GM21723 (cell line): ENCODE results near the gene IFI27L1.

Experiments used
- ATAC-seq: cut with Tn5 transposase; IDR thresholded peaks from one replicate; pipeline ENCODE4 v1.9.1; 2021; ENCODE audit warnings: mild to moderate bottlenecking, moderate library complexity; ENCODE audit not compliant: unreplicated experiment

The IFI27L1 gene

DNA sequence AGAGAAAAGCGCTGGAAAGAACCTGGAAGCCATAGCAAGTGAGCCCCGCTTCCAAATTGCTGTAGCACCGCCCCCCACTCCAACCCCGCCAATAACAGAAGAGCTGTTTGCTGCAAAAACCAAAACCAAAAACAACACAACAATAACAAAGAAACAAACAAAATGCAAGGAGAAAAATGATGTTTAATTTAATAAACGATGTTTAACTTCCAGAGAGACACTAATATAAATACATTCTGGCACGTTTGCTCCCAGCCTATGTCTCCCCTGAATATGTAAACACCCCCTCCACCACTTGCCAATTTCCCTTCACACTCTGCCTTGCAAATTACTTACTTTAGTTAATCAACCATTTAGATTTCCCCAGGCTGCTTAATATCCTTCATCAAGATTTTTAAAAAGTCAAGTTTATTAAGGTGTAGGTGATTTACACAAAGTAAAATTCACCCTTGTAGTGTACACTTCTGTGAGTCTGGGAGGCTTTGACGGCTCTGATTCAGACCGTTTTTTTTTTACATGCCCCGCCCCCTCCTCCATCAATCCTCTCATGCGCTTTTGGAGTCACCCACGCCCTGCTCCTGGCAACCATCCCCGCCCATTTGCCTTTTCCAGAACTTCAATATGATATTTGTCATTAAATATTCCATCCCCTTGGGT is 48.8 kb downstream of the IFI27L1 start:
- no peak for ATAC-seq

DNA sequence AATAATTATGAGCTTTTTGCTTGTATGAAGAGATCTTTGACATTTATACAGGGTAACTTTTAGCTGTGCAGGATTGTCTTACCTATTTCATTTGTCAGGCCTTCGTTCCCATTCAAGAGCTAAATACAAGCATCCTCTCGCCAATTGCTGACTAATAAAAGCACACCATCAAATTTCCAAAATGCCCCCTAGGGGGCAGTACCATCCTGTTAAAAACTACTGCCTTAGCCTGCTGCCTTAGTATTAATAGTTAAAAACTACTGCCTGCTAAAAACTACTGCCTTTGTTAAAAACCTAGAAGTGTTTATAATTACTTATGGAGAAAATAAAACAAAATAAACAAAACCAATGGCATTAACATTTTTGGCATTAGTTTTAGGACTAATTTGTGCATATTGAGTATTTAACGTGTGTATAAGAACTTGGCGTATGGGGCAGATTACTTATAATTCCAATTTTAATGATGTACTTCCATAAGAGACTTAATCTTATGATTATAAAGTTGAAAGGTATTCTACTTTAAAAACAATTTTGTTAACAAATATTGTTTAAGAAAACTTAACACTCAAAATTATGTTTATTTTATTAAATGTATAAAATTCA is 51.3 kb downstream of the IFI27L1 start:
- peak; percentile 42 for ATAC-seq

DNA sequence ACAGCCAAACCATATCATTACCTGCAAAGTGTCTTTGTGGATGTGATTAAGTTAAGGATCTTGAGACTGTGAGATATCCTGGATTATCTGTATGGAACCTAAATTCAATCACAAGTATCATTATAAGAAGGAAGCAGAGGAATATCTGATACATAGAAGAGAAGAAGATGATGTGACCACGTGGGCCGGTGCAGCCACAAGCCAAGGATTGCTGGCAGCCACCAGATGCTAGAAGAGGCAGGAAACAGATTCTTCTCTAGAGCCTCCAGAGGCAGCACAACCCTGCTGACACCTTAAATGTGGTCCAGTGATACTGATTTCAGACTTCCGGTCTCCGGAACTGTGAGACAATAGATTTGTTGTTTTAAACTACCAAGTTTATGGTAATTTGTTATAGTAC is 54.4 kb downstream of the IFI27L1 start:
- no peak for ATAC-seq

DNA sequence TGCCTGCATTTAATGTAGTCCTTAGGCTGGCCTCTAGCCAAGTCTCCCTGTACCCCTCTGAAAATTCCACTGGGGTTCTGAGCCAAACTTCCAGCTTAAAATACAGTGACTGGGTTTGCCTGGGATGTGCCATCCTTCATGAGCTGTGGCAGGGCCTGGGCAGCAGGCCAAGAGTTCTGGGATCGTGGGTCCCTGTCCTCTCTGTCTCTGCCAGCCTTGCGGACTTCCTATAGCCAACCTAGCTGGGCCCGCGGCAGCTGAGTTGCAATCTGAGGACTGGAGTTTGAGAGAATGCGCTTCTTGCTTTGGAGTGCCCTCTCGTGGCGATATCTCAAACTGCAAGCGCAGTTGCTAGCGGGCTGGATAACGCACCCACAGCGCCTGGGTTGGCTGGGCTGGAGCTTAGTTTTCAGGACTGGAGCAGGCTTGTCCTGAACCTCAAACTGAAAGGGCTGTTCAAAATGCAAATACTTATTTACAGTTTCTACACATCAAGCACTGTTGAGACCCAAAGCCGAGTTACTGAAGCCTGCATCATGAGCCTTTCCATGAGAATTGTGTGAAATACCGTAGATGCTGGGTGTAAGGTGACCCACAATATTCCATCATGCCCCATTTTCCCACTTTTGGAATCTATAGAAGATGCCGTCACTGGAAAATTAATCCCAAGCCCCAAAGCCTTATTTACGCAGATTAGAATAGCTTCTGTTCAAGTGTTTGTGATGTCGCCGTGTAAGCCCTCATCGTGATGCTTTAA is 55.6 kb downstream of the IFI27L1 start:
- peak; percentile 90 for ATAC-seq

DNA sequence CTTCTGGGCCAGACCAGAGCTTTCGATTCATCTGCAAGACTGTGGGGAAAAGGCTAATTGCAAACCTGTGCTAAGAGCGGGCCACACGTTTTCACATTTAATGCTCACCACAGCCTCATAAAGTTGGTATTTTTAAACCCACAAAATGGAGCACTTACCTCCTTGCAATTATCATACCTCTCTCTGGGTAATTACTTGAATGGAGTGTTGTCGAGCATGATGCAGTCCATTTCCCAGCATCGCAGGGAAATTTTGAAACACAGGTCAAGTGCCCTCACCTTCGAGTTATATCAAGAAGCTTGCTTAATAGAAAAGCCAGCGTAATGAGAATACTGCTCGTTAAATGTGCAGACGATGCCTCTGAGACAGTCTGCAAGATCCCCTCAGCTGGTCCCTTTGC is 57.1 kb downstream of the IFI27L1 start:
- ATAC-seq = no peak

DNA sequence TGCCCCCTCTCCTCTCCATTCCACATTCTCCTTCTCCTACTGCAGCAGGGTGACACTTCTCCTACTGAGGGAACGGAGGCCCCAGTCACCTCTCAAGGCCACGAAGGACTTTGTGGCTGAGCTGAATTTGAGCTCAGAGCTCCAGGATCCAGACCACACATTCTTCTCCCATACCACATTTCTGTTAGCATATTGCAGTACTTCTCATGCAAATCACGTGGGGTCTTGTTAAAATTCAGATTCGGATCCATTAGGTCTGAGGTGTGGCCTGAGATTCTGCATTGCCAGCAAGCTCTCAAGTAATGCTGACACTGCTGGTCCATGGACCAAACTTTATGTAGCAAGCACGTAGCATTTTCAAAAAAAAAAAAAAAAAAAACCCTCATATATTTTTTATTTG is 57.9 kb downstream of the IFI27L1 start:
- no peak for ATAC-seq

DNA sequence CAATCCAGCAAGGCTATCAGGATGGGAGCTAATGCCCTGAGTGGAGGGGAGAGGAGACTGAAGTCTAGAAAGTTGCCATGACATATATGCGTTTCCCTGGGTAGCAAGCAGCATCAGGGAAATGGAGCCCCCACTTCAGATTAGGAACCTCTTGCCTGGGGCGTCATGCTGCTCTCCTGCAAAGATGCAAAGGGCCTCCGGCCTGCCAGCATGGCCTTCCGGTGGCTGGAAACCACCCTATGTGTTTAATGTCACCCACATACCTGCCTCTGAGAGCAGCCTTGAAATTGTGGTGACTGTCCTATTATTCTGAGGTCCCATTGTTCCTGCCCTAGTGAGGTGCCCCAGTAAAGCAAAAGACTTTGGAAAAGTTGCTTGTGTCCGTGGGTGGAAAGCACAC is 58.3 kb downstream of the IFI27L1 start:
- ATAC-seq = no peak

DNA sequence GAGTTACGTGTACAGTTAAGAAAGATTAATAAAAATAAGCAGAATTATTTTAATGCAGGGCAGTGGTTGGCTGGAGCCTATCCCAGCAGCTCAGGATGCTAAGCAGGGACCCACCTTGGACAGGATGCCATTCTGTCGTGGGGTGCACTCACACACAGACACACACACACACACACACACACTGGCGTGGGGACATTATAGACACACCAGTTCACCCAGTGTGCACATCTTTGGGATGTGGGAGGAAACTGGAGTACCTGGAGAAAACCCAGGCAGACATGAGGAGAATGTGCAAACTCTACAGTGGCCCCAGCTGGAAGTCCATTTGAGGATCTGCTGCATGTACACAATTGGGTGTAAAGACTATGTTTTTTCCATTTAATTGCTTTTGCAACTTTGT is 61.1 kb downstream of the IFI27L1 start:
- ATAC-seq = no peak

DNA sequence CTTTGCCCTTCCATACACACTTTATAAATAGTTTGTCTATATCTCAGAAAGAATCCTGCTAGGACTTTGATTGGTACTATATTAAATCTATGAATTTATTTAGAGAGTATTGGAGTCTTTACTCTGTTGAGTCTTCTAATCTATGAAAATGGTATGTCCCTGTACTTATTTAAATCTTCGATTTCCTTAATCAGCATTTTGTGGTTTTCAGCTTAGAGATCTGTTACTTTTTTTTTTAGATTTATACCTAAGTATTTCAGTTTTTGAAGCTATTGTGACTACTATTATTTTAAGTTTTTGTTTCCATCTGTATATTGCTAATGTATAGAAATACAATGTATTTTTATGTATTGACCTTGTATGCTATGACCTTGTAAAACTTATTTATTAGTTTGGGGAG is 61.7 kb downstream of the IFI27L1 start:
- ATAC-seq = no peak

DNA sequence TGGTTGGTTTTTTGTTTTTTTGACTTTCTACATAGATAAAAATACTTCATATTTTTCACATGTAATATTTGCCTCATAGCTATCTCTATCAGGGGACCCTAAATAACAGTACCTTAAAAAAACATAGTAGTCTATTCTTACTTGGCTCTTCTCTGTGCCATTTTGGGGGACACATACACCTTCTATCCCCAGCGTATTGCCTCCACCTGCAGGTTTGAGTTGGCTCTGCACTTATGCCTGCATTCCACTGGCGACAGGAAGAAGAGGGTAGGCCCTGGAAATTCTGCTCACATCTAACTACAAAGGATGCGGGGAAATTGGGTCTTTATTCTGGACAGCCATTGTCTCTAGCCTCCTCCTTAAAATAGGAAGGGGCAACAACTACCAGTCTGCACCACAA is 62.1 kb downstream of the IFI27L1 start:
- ATAC-seq = no peak

DNA sequence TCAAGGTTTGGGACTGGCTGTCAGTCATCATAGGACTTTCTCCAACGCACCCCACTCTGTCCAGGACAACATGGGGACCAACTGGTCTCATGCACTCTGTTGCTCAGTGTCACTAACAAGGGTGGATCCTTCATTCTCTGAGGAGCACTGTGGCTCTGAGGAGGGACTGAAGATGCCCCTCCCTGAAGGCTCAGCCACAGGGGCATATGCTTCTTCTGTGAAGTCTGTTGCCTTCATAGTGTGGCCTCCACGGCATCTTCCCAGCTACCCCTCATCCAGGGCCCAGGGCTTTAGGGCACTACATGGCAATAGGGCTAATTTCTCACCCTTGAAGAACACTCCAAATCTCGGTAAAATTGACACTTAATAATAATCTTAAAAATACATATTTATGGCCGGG is 62.6 kb downstream of the IFI27L1 start:
- ATAC-seq = no peak

DNA sequence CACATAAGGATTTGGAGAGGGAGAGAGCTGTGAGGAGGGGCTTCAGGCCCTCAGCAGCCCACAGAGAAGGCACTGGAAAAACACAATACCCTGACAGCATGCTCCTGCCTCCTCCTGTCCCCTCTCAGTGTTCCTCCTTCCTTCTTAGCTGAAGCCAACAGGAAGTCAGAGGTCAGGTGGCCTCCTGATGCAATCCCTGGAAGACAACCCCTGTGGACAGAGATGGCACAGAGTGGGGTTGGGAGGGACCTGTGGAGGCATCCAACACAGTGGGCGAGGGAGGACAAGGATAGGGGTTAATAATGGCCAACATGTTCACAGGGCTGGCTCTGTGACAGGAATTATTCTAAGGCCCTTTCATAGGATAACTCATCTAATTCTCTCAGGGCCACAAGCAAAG is 63.7 kb downstream of the IFI27L1 start:
- no peak for ATAC-seq

DNA sequence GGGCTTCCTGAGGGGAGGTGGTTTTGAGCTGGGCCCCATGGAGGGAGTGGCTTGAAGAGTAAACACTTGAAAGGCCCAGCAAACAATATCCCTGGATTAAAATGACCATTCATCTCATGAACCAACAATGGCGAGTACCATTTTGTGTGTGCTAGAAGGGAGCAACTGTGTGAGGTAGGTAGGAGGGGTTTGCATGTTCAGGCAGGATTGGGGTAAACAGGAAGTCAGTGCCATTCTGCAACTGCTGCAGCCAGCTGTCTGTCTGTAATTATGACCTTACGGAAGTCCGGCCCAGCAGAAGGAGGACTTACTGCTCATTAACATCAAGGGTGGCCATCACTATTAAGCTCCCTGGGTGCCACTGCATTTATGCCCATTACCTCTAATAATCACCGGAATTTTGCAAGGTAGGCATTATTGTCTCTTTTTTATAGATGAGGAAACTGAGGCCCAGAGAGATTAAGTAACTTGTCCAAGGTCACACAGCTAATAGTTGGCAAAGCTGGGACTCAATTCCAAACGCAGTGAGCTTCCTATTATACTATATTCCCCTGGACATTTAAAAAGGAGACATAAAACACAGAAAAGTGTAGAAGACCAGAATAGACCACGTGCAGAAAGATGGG is 64.9 kb downstream of the IFI27L1 start:
- no peak for ATAC-seq
